Measurements from ENCODE around the gene NKX1-1.
"Not testable (repeated sequence)": the region's sequence is repeated elsewhere in the genome, so short reads cannot be mapped to it uniquely, and the experiment has no call there.

DNA sequence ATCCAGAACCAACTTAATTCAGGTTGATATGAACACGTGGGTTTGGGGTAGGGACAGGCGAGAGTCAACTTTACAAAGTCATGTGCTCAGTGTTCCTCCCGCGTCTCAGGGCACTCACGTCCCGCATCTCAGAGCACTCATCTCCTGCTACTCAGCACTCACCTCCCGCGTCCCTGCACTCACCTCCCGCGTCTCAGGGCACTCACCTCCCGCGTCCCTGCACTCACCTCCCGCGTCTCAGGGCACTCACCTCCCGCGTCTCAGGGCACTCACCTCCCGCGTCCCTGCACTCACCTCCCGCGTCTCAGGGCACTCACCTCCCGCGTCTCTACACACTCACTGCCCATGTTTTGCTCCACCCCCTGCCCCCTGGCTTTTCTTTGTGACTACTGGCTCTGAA is 33.7 kb downstream of the NKX1-1 start:
- TF ChIP-seq, protein P1, sequence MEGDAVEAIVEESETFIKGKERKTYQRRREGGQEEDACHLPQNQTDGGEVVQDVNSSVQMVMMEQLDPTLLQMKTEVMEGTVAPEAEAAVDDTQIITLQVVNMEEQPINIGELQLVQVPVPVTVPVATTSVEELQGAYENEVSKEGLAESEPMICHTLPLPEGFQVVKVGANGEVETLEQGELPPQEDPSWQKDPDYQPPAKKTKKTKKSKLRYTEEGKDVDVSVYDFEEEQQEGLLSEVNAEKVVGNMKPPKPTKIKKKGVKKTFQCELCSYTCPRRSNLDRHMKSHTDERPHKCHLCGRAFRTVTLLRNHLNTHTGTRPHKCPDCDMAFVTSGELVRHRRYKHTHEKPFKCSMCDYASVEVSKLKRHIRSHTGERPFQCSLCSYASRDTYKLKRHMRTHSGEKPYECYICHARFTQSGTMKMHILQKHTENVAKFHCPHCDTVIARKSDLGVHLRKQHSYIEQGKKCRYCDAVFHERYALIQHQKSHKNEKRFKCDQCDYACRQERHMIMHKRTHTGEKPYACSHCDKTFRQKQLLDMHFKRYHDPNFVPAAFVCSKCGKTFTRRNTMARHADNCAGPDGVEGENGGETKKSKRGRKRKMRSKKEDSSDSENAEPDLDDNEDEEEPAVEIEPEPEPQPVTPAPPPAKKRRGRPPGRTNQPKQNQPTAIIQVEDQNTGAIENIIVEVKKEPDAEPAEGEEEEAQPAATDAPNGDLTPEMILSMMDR (IDR thresholded peaks at IDR 0.05; ENCODE audit: low read length) = not testable (repeated sequence)
- not testable (repeated sequence) for TF ChIP-seq EZH2 (optimal IDR thresholded peaks at IDR 0.05; ENCODE audit: low read depth, low read length); EZH2phosphoT487 (IDR thresholded peaks at IDR 0.05; ENCODE audit: low read length)

Data from MM.1S (cell line).